Fibroblast of the aortic adventitia (primary cell): ENCODE results near the gene EZR. TPM values are rescaled to one million over a fixed set of nuclear protein-coding genes. Genes with fewer than 3 reads are reported as not detected.
A peak's percentile ranks its signal among the peaks of the same experiment; 100 is the strongest.
"Not testable (repeated sequence)": the region's sequence is repeated elsewhere in the genome, so short reads cannot be mapped to it uniquely, and the experiment has no call there.

Source experiments
- DNase-seq: peaks from one replicate; pipeline ENCODE4 v3.0.0-alpha.2; 2010; ENCODE audit warnings: low read depth
- H3K4me3 ChIP-seq: 2 replicates; pipeline ENCODE4 v1.5.1; 2011; ENCODE audit warnings: low read depth, mild to moderate bottlenecking, control low read depth, low read length, moderate library complexity
- total RNA-seq: library from RNA; depleted of rRNA; stranded (reverse); fragments of >200 nt; gene quantifications from 2 replicates; pipeline ENCODE4 v1.2.3, GENCODE V29; 2012; ENCODE audit warnings: low replicate concordance
- TF ChIP-seq, protein P1 (sequence below): IDR thresholded peaks from 2 replicates; pipeline ENCODE4 v1.5.1; 2011; ENCODE audit warnings: mild to moderate bottlenecking, low read length, control low read depth, inconsistent platforms; ENCODE audit not compliant: insufficient read depth

EZR gene
- total RNA-seq, 1 donor: 41.3 TPM

DNA sequence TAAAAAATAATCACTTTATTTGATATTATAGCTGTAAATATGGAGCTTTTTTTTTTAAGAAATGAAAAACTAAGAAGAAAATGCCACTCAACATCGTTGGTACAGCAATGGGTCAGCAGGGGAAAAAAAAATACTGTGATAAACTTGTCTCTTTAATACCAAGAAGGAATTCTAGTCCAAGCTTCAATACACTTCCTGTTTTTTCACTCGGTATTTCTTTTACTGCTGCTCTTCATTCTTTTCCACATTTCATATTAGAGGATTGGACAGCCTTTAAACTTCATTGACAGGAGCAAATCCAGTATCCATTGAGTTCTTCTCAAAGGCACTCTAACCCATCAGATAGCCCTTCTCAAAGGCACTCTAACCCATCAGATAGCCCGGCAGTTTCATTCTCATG lies 22.2 kb upstream of the EZR start:
- no peak for DNase-seq
- H3K4me3 ChIP-seq: no peak overlapping the region
- TF ChIP-seq, protein P1, sequence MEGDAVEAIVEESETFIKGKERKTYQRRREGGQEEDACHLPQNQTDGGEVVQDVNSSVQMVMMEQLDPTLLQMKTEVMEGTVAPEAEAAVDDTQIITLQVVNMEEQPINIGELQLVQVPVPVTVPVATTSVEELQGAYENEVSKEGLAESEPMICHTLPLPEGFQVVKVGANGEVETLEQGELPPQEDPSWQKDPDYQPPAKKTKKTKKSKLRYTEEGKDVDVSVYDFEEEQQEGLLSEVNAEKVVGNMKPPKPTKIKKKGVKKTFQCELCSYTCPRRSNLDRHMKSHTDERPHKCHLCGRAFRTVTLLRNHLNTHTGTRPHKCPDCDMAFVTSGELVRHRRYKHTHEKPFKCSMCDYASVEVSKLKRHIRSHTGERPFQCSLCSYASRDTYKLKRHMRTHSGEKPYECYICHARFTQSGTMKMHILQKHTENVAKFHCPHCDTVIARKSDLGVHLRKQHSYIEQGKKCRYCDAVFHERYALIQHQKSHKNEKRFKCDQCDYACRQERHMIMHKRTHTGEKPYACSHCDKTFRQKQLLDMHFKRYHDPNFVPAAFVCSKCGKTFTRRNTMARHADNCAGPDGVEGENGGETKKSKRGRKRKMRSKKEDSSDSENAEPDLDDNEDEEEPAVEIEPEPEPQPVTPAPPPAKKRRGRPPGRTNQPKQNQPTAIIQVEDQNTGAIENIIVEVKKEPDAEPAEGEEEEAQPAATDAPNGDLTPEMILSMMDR: no peak

- H3K4me3 ChIP-seq: no peak overlapping the region
- TF ChIP-seq, protein P1: no peak
- no peak for DNase-seq
Measured at GRCh38 chr6:158840465-158840864, 21.3 kb upstream of the EZR start.

DNA sequence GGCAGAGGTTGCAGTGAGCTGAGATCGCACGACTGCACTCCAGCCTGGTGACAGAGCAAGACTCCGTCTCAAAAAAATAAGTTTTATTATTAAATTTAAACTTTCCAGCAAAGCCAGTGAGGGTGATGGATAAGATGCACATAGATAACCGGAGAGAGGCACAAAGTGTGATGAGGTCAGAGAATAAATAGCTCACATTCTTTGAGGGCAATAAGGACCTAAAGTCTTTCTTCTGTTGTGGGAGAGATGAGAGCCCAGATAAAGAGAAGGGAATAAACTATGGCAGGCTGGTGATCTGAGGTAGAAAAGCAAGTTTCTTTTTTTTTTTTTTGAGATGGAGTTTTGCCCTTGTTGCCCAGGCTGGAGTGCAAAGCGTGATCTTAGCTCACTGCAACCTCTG lies 20.6 kb upstream of the EZR start:
- TF ChIP-seq, protein P1: no peak
- DNase-seq: no peak
- H3K4me3 ChIP-seq: no peak overlapping the region

GRCh38 chr6:158838790-158839189 lies 19.6 kb upstream of the EZR start:
- H3K4me3 ChIP-seq, DNase-seq: not testable (repeated sequence)

GRCh38 chr6:158837684-158838625 lies 18.8 kb upstream of the EZR start:
- DNase-seq: peak; percentile 40

DNA sequence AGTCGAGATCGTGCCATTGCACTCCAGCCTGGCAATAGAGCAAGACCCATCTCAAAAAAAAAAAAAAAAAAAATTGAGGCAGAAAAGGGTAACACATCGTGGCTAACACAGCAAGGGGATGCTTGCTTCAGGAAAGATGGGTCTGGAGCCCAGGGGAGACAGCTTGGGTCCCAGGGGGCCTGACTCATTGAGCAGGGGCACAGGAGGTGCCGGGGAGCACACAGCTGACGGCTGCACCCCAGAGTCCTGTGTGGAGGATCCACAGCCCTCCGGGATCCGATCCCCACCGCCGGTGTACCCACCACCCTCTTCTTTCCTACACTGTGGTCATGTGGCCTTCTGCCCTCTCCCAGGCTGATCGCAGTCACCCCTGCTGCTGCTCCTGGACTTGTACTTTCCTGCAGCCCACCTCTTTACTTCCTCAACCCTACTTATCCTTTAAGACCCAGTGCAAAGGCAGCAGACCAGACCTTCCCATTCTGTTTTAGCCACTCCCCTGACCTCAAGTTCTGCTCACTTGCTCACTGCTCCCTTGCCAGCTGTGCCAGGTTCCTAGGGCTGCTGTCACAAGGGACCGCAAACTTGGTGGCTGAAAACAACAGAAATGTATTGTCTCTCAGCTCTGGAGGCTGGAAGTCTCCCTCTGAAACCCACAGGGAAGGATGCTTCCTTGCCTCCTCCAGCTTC lies 17.6 kb upstream of the EZR start:
- no peak overlapping the region for H3K4me3 ChIP-seq
- no peak for DNase-seq
- TF ChIP-seq, protein P1: no peak

More at GRCh38 chr6:158837684-158838625, 18.8 kb upstream of the EZR start:
- TF ChIP-seq, protein P1: no peak
- no peak overlapping the region for H3K4me3 ChIP-seq

DNA sequence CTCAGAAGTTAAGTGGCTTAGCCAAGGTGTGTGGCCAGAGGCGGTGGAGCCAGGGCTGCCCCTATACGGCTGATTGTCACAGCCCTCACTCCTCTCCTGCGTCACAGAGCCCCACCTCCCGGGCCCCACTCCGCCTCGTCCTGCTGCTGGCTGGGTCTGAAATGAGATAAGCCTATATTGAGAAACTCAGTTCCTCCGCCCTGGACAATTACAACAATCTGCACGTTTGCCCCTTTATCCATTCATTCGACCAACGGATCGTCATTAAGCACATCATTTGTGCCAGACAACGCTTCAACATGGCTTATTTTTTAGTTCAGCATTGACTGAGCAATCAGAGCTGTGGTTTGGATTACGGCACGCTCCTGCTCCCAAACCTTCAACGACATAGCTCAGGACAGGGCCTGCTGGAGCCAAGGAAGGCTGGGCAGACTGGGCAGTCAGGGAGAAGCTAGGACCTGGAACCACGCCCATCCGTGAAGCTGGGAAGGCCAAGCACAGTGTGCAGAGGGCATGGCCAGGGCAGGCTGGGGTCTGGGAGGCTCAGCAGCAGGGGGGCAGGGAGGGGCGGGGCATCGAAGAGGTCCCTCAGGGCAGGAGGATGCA lies 16.6 kb upstream of the EZR start:
- TF ChIP-seq, protein P1: no peak
- peak overlapping the region; percentile 44 for H3K4me3 ChIP-seq
- peak; percentile 80 for DNase-seq
